ENCODE data around the gene BRSK1.

DNA sequence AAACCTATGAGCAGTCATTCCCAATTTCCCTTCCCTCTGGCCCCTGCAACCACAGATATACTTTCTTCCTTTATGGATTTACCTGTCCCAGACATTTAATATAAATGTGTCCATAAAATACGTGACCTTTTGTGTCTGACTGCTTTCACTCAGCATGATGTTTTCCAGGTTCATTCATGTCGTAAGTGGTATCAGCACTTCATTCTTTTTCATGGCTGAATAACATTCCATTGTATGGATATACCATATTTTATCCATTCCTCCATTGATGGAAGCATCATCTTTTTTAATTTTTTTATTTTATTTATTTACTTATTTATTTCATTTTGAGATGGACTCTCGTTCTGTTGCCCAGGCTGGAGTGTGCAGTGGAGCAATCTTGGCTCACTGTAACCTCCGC is 17.0 kb upstream of the BRSK1 start:
- TF ChIP-seq, protein P1, sequence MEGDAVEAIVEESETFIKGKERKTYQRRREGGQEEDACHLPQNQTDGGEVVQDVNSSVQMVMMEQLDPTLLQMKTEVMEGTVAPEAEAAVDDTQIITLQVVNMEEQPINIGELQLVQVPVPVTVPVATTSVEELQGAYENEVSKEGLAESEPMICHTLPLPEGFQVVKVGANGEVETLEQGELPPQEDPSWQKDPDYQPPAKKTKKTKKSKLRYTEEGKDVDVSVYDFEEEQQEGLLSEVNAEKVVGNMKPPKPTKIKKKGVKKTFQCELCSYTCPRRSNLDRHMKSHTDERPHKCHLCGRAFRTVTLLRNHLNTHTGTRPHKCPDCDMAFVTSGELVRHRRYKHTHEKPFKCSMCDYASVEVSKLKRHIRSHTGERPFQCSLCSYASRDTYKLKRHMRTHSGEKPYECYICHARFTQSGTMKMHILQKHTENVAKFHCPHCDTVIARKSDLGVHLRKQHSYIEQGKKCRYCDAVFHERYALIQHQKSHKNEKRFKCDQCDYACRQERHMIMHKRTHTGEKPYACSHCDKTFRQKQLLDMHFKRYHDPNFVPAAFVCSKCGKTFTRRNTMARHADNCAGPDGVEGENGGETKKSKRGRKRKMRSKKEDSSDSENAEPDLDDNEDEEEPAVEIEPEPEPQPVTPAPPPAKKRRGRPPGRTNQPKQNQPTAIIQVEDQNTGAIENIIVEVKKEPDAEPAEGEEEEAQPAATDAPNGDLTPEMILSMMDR (IDR thresholded peaks at IDR 0.05): no peak
- TF ChIP-seq POLR2A (IDR thresholded peaks at IDR 0.05): no peak

Measured in stomach (tissue), 4 donors.